Measurements from ENCODE around the gene ZW10. TPM values are rescaled to one million over a fixed set of nuclear protein-coding genes. Genes with fewer than 3 reads are reported as not detected.
"Not testable (repeated sequence)": the region's sequence is repeated elsewhere in the genome, so short reads cannot be mapped to it uniquely, and the experiment has no call there.

The ZW10 gene
- 20.5 TPM for total RNA-seq (ENCODE audit: insufficient read depth, low replicate concordance)

DNA sequence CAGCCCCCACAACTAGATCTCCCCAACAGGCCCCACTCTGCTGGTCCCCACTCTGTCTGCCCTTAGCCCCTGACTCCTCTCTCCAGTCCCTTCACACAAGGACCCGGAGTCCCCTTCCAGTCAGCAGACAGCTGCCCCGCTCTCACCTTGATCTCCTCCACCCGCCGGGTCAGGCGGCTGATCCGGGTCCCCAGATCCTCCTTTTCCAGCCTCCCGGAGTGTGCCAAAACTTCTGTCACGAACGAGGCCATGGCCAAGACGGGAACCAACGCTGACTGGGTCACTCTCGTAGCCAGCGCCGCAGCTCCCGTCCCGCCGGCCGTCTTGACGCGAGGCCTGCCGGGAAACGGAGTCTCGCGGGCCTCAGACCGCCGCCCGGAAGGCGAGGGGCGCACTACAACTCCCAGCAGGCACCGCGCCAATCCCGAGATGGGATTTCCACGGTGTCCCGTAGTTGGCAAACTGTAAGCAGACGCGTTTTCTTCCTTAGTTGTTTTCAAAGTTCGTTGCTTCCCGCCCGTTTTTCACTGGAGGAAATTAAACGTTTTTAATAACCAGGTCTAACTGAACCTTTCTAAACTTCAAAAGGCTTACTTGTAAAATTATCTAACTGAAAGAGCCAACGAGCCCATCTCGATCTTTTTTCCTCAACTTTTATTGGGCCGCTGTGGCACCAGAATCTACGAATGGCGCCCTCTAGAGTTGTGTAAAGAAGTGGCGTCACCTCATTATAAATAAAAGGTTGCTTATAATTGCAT, at the start of gene ZW10:
TSS of gene ZW10 (minus strand) at position 277 of the 758 bp plus-strand sequence. CDS start at position 251, 26 bp downstream.
- DNase-seq (ENCODE audit: low spot score), result peak; percentile 98

GRCh38 chr11:113818426-113818825, 44.9 kb upstream of the ZW10 start:
- DNase-seq (ENCODE audit: low spot score), result no peak

GRCh38 chr11:113817626-113818025, 44.1 kb upstream of the ZW10 start:
- DNase-seq (ENCODE audit: low spot score), result no peak

GRCh38 chr11:113817162-113817561, 43.7 kb upstream of the ZW10 start:
- no peak for DNase-seq (ENCODE audit: low spot score)

DNA sequence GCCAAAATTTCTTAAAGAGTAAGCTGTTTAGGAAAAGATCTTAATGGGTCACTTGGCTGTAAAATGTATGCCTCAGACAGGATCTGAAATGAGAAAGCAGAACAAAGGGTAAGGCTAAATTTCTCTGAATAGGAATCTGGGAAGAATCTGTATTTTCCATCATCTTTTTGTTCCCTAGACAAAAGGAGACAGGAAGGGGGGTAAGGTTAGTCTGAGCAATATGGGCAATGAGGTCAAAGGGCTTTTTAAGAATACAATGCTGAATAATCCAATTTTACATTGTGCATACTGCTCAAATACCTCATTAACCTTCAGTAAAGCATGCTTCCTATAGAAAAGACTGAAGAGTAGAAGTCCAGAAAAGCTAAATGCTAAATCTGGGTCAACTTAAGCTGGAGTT, 40.7 kb upstream of the ZW10 start:
- DNase-seq (ENCODE audit: low spot score), result no peak

DNA sequence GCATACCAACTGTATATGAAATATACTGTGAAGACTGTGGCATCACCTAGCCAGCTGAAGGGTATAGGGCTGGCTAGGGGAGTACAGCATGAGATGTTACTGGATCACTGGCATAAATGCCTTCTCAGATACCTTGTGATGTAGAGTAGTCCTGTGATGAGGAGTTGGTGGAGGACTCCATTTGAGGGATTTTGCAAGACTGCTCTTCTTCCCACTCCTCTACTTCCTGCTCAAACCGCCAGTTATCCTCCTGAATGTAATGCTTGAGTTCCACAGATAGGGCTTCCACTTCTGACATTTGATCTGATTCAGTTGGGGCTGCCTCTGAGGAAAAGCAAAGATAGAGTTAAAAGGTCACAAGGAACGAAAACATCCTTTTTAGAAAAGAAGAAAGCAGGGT, 35.4 kb upstream of the ZW10 start:
- no peak for DNase-seq (ENCODE audit: low spot score)

DNA sequence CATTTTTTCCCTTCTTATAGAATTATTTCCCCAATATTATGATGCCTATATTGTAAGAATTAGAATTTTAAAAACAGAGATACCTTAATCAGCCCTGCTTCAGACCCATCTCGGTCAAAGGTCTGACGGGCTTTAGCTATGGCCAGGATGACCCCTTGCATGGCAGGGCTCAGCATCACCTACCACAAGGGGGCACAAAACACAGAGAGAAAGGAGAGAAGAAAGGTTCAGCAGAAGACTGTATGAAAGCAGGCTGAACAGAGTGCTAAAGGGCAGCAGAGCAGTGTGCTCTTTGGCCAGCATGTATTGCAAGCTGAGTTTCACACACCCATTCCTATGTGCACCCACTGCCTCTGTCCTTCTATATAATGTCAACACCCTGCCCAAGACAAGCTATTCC, 32.9 kb upstream of the ZW10 start:
- no peak for DNase-seq (ENCODE audit: low spot score)

DNA sequence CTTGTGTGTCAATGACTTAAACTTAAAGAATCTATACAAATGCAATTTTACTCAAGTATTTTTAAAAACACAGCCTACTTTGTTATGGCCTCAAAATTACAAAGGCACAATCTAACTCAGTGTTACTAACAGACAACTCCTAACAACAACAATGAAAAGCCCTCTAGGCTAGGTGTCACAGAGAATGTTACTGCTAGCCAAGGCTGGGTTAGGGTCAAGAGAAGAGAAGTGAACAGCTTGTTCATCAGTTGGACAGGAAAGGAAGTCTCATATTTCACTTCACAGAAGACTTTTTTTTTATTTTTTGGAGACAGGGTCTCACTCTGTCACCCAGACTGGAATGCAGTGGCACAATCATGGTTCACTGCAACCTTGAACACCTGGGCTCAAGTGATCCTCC, 32.1 kb upstream of the ZW10 start:
- DNase-seq (ENCODE audit: low spot score), result no peak

GRCh38 chr11:113802621-113803020, 29.1 kb upstream of the ZW10 start:
- DNase-seq (ENCODE audit: low spot score), result no peak

GRCh38 chr11:113796663-113797259, 23.3 kb upstream of the ZW10 start:
- peak; percentile 59 for DNase-seq (ENCODE audit: low spot score)

- no peak for DNase-seq (ENCODE audit: low spot score)
Observed at GRCh38 chr11:113789675-113790320, 16.3 kb upstream of the ZW10 start.

- not testable (repeated sequence) for DNase-seq (ENCODE audit: low spot score)
Observed at GRCh38 chr11:113789016-113789415, 15.5 kb upstream of the ZW10 start.

DNA sequence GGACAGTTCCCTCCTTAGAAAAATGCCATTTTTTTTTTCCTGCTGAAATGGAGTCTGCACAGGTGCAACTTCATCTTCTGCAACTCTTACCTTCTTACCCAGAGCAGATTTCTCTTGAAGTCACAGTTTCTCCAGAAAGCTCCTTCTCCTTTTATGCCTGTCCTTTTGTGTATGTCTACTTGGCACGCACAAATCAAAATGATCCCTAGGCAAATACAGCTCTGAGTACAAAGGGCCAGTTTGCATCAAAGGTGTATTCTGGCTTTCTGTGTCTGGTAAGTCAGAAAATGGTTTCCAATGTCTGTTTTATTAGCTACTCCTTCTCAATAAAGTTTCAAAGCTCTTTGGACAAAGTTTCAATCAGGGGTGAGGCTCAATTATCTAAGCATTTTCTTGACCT, 8.6 kb upstream of the ZW10 start:
- no peak for DNase-seq (ENCODE audit: low spot score)

- no peak for DNase-seq (ENCODE audit: low spot score)
Observed at GRCh38 chr11:113781682-113782081, 8.2 kb upstream of the ZW10 start.

- no peak for DNase-seq (ENCODE audit: low spot score)
Observed at GRCh38 chr11:113779496-113779895, 6.0 kb upstream of the ZW10 start, which contains the start of gene CLDN25. Gene CLDN25, plus strand, starts transcription at chr11:113779796. Its CDS starts 0 bp downstream, at chr11:113779796.

DNA sequence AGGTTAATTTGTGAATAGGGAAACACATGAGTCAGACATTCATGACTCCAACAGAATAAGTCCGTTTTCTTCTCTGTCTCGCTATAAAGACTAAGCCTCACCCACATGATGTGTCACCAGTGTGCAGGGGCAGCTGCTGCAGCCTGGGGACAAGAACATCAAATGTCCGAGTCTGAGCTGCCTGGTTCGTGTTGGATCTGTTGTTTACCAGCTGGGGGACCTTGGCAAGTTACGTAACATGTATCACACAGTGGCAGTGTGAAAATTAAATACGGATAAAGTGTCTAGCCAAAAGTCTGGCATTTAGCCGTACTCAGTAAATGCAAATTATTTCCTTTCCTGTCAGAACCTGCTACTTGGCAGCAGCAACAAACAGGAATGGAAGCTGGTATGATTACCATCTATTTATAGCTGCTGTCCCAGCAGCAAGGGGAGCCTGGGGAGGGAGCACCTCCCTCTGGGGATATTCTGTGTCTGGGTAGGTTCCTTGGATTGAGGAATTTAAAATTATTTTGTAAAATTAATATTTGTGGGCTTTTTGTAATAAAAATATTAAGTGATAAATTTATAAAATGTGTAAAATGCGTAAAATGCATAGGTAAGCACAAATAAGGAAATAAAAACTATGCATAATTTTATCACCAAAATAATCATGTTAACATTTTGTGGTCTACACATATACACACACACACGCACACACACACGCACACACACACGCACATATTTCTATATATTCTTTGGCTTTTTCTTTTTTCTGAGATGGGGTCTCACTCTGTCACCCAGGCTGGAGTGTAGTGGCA, 4.8 kb upstream of the ZW10 start:
- peak; percentile 49 for DNase-seq (ENCODE audit: low spot score)

DNA sequence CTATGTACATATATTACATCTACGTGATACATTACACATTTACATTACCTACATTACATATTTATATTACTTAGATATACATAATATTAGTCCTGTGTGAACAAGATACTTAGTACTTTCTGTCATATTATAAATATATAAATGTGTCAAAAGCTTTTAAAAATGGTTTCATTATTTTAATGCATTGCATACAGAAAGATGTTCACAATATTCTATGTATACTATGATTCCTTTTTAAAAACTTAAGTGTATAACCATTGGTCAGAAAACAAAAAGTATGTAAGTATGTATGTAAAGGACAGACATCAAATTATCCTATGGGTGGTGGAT, 647 bp upstream of the ZW10 start:
- no peak for DNase-seq (ENCODE audit: low spot score)

DNA sequence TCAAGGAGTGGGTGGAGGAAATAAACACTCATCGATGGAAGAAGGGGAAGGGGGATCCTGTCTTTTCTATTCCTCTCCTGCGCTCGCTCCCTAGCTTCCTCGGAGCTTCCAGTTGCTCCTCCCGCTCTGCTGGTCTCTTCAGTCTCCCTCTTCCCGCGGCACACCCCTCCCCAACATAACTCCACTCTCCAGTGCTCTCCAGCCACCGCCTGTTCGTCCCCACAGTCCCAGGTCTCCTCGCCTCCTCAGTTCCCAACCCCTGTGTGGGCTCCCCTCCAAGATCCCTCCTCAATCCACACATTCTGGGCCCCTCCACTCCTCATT, 438 bp downstream of the ZW10 start:
- DNase-seq (ENCODE audit: low spot score), result no peak

- DNase-seq (ENCODE audit: low spot score), result no peak
Observed at GRCh38 chr11:113771964-113772363, 1.5 kb downstream of the ZW10 start.

- no peak for DNase-seq (ENCODE audit: low spot score)
Observed at GRCh38 chr11:113764527-113765219, 8.8 kb downstream of the ZW10 start.

GRCh38 chr11:113763040-113763439, 10.5 kb downstream of the ZW10 start:
- DNase-seq (ENCODE audit: low spot score), result not testable (repeated sequence)

GRCh38 chr11:113760241-113760640, 13.3 kb downstream of the ZW10 start:
- DNase-seq (ENCODE audit: low spot score), result no peak

Measured in umbilical cord (tissue), 2 donors.